CD14-positive monocyte (primary cell): ENCODE measurements around the gene AP1B1. TPM values are rescaled to one million over a fixed set of nuclear protein-coding genes. Genes with fewer than 3 reads are reported as not detected.

Experiments used
- DNase-seq, 3 donors: peaks; one replicate each; pipeline ENCODE4 v3.0.0-alpha.2; 2011 to 2022
- H2AFZ ChIP-seq: 2 replicates; pipeline ENCODE4 v1.6.0; 2012; ENCODE audit warnings: mild to moderate bottlenecking, low read depth, low read length, inconsistent platforms; ENCODE audit not compliant: insufficient read depth, poor library complexity, severe bottlenecking
- H3K27ac ChIP-seq, 2 donors: 1 replicate in 1 of 2; 2 replicates in 1 of 2; pipeline ENCODE4 v1.5.1; 2012 to 2013; ENCODE audit warnings: low read length in 2 of 2, control low read depth in 1 of 2, inconsistent platforms in 1 of 2, low read depth in 1 of 2, mild to moderate bottlenecking in 1 of 2
- H3K27me3 ChIP-seq, 2 donors: one replicate each; pipeline versions ENCODE4 v1.6.0 to v1.6.1; 2011 to 2013; ENCODE audit warnings: low read length in 2 of 2; ENCODE audit not compliant: control insufficient read depth in 2 of 2, insufficient read depth in 2 of 2
- H3K36me3 ChIP-seq, 2 donors: replicated peaks in 1 of 2; 1 replicate in 1 of 2; 2 replicates in 1 of 2; pipeline versions ENCODE4 v1.5.1 to v1.6.1; 2012 to 2013; ENCODE audit warnings: low read length in 2 of 2, control low read depth in 1 of 2, inconsistent platforms in 1 of 2, mild to moderate bottlenecking in 1 of 2; ENCODE audit not compliant: insufficient read depth in 2 of 2, control insufficient read depth in 1 of 2
- H3K4me1 ChIP-seq, 2 donors: 1 replicate in 1 of 2; 2 replicates in 1 of 2; pipeline versions ENCODE4 v1.5.1 to v1.6.1; 2012 to 2013; ENCODE audit warnings: low read length in 2 of 2, control low read depth in 1 of 2, inconsistent platforms in 1 of 2, mild to moderate bottlenecking in 1 of 2, moderate library complexity in 1 of 2; ENCODE audit not compliant: insufficient read depth in 2 of 2, control insufficient read depth in 1 of 2
- H3K4me2 ChIP-seq: replicated peaks from 2 replicates; pipeline ENCODE3; 2012; ENCODE audit warnings: low read length, moderate library complexity, mild to moderate bottlenecking; ENCODE audit not compliant: poor library complexity, severe bottlenecking; ENCODE audit errors: extremely low read depth
- H3K4me3 ChIP-seq, 3 experiments: fragments of 200-600 bp in 1 of 3; sonication (generic) in 1 of 3; replicated peaks in 1 of 3; 1 replicate in 2 of 3; 2 replicates in 1 of 3; pipeline ENCODE4 v1.5.1; 2011 to 2013; ENCODE audit warnings: low read length in 3 of 3, mild to moderate bottlenecking in 3 of 3, control low read depth in 2 of 3, low read depth in 2 of 3, inconsistent platforms in 1 of 3, moderate library complexity in 1 of 3
- H3K79me2 ChIP-seq: 2 replicates; pipeline ENCODE4 v1.6.0; 2012; ENCODE audit warnings: mild to moderate bottlenecking, control low read depth, inconsistent platforms, low read length, moderate library complexity; ENCODE audit not compliant: insufficient read depth
- H3K9ac ChIP-seq: 2 replicates; pipeline ENCODE4 v1.6.0; 2017; ENCODE audit warnings: low read length, mild to moderate bottlenecking; ENCODE audit not compliant: insufficient read depth, poor library complexity, severe bottlenecking
- H3K9me3 ChIP-seq, 2 donors: replicated peaks in 1 of 2; 1 replicate in 1 of 2; 2 replicates in 1 of 2; pipeline versions ENCODE4 v1.5.1 to v1.6.1; 2012 to 2013; ENCODE audit warnings: low read length in 2 of 2, control low read depth in 1 of 2; ENCODE audit not compliant: control insufficient read depth in 1 of 2, insufficient read depth in 1 of 2
- H4K20me1 ChIP-seq: 2 replicates; pipeline ENCODE4 v1.6.0; 2012; ENCODE audit warnings: mild to moderate bottlenecking, low read length, control low read depth, moderate library complexity; ENCODE audit not compliant: insufficient read depth
- H3K27ac Mint-ChIP-seq, 7 donors: one replicate each; pipeline ENCODE4 v1.8.0; 2020; ENCODE audit warnings: mild to moderate bottlenecking in 7 of 7, mixed read lengths in 7 of 7, moderate library complexity in 6 of 7, inconsistent platforms in 2 of 7
- H3K27me3 Mint-ChIP-seq, 3 donors: one replicate each; pipeline ENCODE4 v1.8.0; 2021 to 2022; ENCODE audit warnings: low read depth in 3 of 3, mild to moderate bottlenecking in 3 of 3, mixed read lengths in 3 of 3, moderate library complexity in 3 of 3, inconsistent platforms in 1 of 3
- H3K36me3 Mint-ChIP-seq, 2 donors: one replicate each; pipeline ENCODE4 v1.8.0; 2020; ENCODE audit warnings: mixed read lengths in 2 of 2, inconsistent platforms in 1 of 2, mild to moderate bottlenecking in 1 of 2
- H3K4me1 Mint-ChIP-seq: one replicate; pipeline ENCODE4 v1.8.0; 2020; ENCODE audit warnings: mild to moderate bottlenecking, mixed read lengths
- H3K4me3 Mint-ChIP-seq, 2 donors: one replicate each; pipeline ENCODE4 v1.8.0; 2020; ENCODE audit warnings: mild to moderate bottlenecking in 2 of 2, mixed read lengths in 2 of 2, moderate library complexity in 1 of 2
- H3K9me3 Mint-ChIP-seq, 7 donors: one replicate each; pipeline ENCODE4 v1.8.0; 2020 to 2022; ENCODE audit warnings: mixed read lengths in 7 of 7, mild to moderate bottlenecking in 6 of 7, moderate library complexity in 6 of 7, inconsistent platforms in 2 of 7
- CTCF ChIP-seq: fragments of 200-600 bp; IDR thresholded peaks from one replicate; pipeline ENCODE4 v1.8.0; 2022; ENCODE audit warnings: antibody characterized with exemption, mild to moderate bottlenecking
- WGBS: methylation state at CpG from one replicate; pipeline ENCODE4 v1.1.5; 2013; ENCODE audit warnings: missing lambda C conversion rate; ENCODE audit not compliant: insufficient coverage; 5-methylcytosine and 5-hydroxymethylcytosine counted together
- intact Hi-C, 2 donors: fragments of 100-400 bp; cut with micrococcal nuclease; formaldehyde crosslinking; loops; one replicate each; pipeline versions ENCODE4 v1.15.0 to v1.15.1; 2023
- polyA plus RNA-seq, 3 donors: library from polyadenylated mRNA; depleted of rRNA in 1 of 3; unstranded in 2 of 3; stranded (reverse) in 1 of 3; fragments of 300-500 nt in 2 of 3; fragments of >200 nt in 1 of 3; fragmentation: Illumina TruSeq in 2 of 3; gene quantifications; 1 replicate in 2 of 3; 2 replicates in 1 of 3; pipeline ENCODE4 v1.2.3, GENCODE V29; 2012 to 2021

Gene AP1B1
- polyA plus RNA-seq, 3 donors: 29.0 to 102 (median 40.3) TPM

GRCh38 chr22:29330291-29330690, 58.1 kb downstream of the AP1B1 start:
- Histone ChIP-seq H3K79me2 (no peaks in the 10 kb centered on the region), H3K36me3 (peaks cover 86 to 93% of the 10 kb centered on the region in 2 donors), H3K9ac (no peak overlapping the region), H2AFZ (no peak overlapping the region), H3K4me2 (no peak overlapping the region), H3K4me3 (no peak overlapping the region), H3K27me3 (no peaks in the 10 kb centered on the region), H3K27ac (no peak overlapping the region), H3K4me1 (no peaks in the 10 kb centered on the region), H3K9me3 (no peaks in the 10 kb centered on the region), H4K20me1 (peaks cover 41% of the 10 kb centered on the region)
- WGBS: 98% methylated on average over 19 of the region's 19 CpGs
- H3K27ac Mint-ChIP-seq: peak overlapping the region in 2 of 7 donors; percentile 19 to 30
- H3K4me1 Mint-ChIP-seq: no peaks in the 10 kb centered on the region
- H3K9me3 Mint-ChIP-seq: peaks cover 0 to 1% (median 0%) of the 10 kb centered on the region in 7 donors
- TF ChIP-seq CTCF: no peak
- H3K4me3 Mint-ChIP-seq: no peak overlapping the region
- H3K27me3 Mint-ChIP-seq: peaks cover 0 to 2% (median 0%) of the 10 kb centered on the region in 3 donors
- peaks cover 66 to 91% of the 10 kb centered on the region in 2 donors for H3K36me3 Mint-ChIP-seq
- intact Hi-C loops: no loop called here
- DNase-seq: no peak

- no peak overlapping the region for H3K4me3 Mint-ChIP-seq
- H3K4me1 Mint-ChIP-seq: no peaks in the 10 kb centered on the region
- Histone ChIP-seq H3K27ac (no peak overlapping the region), H3K36me3 (peaks cover 79 to 85% of the 10 kb centered on the region in 2 donors), H3K27me3 (no peaks in the 10 kb centered on the region), H3K4me1 (no peaks in the 10 kb centered on the region), H2AFZ (no peak overlapping the region), H3K9ac (no peak overlapping the region), H3K9me3 (no peaks in the 10 kb centered on the region), H3K4me2 (no peak overlapping the region), H3K4me3 (no peak overlapping the region), H3K79me2 (no peaks in the 10 kb centered on the region), H4K20me1 (peaks cover 34% of the 10 kb centered on the region)
- no peak for DNase-seq
- WGBS: 91% methylated on average over 11 of the region's 11 CpGs
- H3K36me3 Mint-ChIP-seq: peaks cover 59 to 83% of the 10 kb centered on the region in 2 donors
- intact Hi-C loops: no loop called here
- peak overlapping the region in 2 of 7 donors; percentile 39 to 53 for H3K27ac Mint-ChIP-seq
- H3K27me3 Mint-ChIP-seq: peaks cover 0 to 2% (median 0%) of the 10 kb centered on the region in 3 donors
- peaks cover 0 to 1% (median 0%) of the 10 kb centered on the region in 7 donors for H3K9me3 Mint-ChIP-seq
- TF ChIP-seq CTCF: no peak
Observed at GRCh38 chr22:29329581-29329980, 58.8 kb downstream of the AP1B1 start.
